Hippocampal formation (tissue), 2 donors: ENCODE measurements around the gene IGFL3.
A peak's percentile ranks its signal among the peaks of the same experiment; 100 is the strongest.
"Not testable (repeated sequence)": the region's sequence is repeated elsewhere in the genome, so short reads cannot be mapped to it uniquely, and the experiment has no call there.

Source experiments
- DNase-seq, 2 donors: peaks; one replicate each; lab custom pipeline; 2025; lab: John Stamatoyannopoulos, UW

The IGFL3 gene

DNA sequence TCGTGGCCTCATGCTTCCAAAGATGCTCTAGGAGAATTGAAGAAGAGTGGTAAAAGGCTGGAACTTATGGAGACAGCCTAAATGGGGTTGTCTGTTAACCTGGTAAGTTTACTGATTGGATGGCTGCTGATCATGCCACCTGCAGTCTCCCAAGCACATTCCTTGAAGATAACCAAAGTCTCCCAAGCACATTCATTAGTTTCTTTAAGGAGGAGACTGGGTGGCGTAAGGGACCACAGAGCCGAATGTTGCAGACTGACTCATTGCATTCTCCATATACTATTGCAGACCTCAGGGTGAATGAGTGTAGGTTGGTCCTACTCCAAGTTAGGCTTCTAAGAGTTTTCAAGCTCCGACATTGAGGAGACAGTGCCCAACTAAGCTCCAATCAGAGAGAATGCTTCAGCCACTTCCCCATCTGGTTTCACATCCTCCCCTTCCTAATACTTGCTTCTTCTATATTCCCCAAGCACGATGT lies at the start of gene IGFL3:
TSS of gene IGFL3 (minus strand) at position 51 of the 478 bp plus-strand sequence. CDS start at position 12, 39 bp downstream.
- no peak for DNase-seq

DNA sequence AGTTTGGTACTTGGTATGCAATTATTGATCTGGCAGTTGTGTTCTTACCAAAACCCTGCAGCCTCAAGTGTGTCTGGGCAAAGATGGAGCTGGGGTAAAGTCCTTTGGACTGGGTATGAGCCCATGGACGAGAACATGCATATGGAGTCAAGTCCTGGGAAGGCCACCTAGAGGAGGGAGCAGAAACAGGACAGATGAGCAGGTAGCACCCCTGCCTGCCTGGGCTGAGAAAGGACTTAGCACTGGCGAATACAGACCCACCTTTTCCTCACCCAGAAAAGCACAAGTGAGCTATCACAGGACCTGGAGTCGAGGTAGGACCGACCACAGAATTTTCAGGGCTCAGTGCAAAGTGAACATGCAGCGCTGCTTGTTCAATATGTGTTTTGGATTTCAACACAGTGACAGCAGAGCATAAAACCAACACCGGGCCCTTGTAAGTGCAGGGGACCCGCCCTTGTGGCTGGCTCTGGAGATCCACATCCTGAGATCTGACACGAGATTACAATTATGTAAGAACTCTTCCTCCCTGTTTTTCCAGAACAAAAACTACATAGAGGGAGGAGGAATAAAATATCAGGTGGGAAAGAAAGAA lies 49.5 kb upstream of the IGFL3 start:
- no peak for DNase-seq

DNA sequence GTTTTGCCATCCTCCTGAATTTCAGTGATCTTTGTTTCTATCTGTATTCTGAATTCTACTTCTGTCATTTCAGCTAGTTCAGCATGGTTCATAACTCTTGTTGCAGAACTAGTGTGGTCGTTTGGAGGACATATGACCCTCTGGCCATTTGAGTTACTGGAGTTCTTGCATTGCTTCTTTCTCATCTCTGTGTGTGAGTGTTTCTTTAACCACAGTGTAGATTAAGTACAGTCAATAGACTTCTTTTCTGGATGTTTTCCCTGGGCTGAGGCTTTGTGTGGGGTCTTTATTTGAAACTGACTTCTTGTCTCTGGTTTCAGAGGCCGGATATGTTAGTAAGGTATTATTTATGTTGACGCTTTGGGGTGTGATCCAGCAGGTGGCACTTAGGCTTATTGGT lies 38.2 kb upstream of the IGFL3 start:
- no peak for DNase-seq

DNA sequence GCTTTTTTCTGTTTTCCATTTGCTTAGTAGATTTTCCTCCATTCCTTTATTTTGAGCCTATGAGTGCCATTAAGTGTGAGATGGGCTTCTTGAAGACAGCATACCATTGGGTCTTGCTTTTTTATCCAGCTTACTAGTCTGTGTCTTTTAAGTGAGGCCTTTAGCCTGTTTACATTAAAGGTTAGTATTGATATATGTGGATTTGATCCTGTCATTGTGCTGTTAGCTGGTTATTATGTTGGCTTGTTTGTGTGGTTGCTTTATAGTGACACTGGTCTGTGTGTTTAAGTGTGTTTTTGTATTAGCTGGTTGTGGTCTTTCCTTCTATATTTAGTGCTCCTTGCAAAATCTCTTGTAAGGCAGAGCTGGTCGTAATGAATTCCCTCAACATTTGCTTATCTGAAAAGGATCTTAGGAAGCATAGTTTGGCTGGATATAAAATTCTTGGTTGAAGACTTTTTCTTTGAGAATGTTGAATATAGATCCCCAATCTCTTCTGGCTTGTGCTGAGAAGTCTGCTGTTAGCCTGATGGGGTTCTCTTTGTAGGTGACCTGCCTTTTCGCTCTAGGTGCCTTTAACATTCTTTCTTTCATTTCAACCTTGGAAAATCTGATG lies 37.3 kb upstream of the IGFL3 start:
- DNase-seq, result not testable (repeated sequence)

DNA sequence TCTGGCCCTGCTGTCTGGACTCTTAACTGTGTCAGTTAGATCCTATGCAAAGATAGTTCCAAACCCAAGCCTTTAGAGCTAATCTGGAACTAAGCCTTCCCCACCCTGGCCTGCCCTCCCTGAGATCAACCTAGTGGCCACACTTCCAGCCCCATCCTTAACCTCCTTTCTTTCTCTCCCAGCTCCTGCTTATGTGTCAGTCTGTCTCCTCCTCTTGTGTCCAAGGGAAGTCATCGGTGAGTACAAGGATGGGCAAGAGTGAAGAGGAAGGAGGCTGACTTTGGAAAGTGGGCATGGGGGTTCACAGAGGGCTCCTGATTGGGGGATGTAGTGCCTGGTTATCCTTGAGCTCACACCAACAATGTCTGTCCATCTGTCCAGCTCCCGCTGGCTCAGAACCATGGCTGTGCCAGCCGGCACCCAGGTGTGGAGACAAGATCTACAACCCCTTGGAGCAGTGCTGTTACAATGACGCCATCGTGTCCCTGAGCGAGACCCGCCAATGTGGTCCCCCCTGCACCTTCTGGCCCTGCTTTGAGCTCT lies 35.8 kb upstream of the IGFL3 start:
- no peak for DNase-seq

DNA sequence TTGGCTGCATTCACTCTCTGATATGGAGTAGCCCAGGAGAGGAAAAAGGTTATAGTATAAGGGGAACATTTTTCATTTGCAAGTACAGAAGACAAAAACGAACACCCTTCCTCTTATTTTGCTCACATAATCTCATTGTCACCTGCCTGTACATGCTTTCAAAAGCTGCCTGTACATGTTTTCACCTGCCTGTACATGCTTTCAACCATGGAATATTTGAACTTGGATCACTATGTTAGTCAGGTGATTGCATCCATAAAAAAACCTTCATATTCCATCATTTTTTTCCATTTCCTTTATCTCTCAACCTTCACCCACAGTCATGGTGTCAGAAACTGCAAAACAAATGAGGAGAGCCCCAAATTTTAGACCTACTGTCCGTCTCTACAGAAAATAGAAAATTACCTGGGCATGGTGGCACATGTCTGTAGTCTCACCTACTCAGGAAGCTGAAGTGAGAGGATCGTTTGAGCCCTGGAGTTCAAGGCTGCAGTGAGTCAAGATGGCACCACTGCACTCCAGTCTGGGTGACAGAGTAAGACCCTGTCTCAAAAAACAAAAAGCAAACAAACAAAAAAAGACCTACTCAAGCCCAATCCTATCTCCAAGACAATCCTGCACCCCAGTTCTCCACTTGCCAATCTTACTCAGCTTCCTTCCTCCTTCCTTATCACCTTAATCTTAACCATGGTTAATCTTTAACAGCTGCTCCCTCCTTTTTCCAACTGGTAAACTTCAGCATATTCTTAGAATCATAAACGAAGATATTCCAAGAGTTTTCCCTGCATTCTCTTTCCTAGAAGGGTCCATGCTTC lies 35.1 kb upstream of the IGFL3 start:
- no peak for DNase-seq

DNA sequence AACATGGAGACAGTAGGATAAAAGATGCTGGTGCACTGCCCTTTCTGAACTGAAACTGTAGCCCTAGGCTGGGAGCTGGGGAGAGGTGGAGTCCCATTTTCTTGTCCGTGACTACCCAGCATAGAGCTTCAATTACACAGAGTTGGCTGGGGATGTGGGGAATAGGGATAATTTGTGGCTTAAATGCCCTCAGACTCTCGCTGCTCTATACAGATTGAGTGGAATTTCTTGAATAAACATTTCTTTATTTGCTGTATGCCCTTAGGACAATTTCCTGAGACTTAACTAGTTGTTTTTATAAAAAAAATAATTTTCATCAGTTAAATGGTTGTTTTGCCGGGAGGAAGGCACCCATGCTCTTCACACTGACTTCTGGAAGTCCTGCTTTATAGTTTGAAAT lies 30.7 kb upstream of the IGFL3 start:
- no peak for DNase-seq

DNA sequence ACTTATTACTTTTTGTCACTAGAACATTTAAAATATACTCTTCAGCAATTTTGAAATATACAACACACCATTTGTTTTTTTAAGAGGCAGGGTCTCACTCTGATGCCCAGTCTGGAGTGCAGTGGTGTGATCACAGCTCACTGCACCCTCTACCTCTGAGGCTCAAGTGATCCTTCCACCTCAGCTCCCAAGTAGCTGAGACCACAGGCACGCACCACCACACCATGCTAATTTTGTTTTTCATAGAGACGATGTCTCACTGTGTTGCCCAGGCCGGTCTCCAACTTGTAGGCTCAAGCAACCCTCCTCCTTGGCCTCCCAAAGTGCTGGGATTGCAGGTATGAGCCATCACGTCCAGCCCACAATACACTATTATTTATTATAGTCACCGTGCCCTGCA lies 26.1 kb upstream of the IGFL3 start:
- no peak for DNase-seq

DNA sequence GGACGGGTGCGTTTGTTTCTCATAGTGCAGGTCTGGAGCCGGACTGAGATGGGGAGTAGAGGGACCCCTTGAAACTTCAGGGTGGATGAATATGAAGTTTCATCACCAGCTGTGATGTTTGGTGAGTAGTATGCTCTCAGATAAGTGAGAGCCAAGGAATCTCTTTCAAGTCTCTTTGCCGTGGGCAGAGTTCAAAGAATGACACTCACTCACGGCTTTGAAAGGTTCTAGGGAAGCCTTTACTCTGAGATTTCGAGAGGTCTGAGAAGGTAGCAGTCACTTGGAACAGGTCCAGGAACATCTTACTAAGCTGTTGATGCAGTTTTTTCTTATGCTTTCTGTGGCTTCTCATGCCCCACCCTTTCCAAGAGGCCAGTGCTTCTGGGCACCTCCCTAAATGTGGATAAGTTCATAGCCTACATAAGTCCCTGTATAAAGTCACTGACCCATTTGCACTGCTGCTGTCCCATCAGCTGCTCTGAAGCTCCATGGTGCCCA lies 23.4 kb upstream of the IGFL3 start, which contains the start of gene IGFL2:
TSS of gene IGFL2 (plus strand) at position 448 of the 498 bp plus-strand sequence. CDS start at position 489, 41 bp downstream.
- DNase-seq, result no peak

DNA sequence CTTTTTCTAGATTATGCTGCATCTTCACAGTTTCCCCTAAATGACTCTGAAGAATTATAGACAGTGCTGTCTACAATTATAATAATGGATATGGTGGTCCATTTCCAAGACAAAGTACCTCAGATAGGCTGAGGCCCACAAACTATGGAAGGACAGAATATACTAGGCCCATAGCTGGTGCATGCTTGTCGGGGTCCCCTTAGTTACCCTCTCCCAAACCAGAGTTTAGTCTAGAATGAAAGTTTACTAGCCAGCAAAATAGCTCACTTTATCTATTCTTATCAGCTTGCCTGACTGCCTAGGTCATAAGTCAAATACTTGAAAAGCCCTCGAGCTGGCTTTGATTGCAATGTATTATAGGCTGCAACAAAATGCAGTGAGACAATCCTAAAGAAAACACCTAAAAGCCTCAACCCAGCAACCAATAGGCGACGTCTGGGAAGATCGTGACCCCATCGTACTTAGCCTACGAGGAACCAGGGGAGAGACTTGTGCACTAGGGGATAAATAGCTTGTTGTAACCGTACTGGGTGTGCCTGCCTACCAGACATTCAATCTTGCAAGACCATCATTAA lies 22.8 kb upstream of the IGFL3 start:
- no peak for DNase-seq

DNA sequence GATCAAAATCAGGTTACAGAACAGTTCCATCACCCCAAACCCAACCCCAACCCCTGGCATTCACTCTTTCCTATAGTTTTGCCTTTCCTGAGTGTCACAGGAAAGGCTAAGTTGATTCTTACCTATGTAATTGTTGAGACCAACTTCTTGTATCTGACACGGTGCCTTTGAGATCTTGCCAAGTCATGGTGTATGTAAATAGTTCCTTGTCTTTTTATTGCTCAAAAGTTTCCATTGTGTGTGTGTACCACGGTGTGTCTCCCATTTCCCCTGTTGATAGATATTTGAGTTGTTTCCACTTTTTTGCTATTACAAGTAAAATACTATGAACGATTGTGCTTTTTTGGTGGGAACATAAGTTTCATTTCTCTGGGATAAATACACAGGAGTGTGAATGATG lies 20.3 kb upstream of the IGFL3 start:
- no peak for DNase-seq

DNA sequence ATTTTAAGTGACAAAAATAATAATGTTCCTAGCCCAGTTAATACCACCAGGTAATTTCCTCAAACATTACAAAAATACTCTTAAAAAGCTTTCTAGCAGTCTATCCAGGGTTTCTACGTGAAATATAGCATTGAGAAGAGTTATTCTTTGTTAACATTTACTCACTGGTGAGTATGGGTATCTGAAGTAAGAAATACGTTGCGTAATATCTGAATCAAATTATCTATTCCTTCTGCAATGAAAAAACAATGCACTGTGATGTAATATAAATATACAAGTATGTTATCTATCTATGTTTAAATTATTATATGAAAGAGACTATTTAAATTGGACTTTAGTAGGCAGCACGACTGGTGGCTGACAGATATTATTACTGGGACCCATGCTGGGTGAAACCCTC lies 17.8 kb upstream of the IGFL3 start:
- no peak for DNase-seq

DNA sequence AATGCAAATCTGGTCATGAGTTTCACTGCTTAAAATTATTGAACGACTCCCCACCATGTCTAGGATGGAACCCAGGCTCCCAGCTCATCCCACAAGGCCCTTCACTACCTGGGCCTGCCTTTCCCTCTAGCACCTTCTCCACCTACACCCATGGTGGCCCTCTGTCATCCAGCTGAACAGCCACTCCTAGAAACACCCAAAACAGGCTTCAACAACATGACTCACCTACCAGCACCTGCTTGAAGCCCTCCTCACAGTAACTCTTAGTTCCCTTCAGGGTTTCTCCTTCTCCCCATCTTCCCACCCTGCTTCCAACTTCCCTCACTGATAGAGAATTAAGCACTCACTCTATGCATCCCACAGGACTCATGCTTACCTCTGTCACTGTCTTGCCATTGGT lies 16.9 kb upstream of the IGFL3 start:
- DNase-seq, result no peak

DNA sequence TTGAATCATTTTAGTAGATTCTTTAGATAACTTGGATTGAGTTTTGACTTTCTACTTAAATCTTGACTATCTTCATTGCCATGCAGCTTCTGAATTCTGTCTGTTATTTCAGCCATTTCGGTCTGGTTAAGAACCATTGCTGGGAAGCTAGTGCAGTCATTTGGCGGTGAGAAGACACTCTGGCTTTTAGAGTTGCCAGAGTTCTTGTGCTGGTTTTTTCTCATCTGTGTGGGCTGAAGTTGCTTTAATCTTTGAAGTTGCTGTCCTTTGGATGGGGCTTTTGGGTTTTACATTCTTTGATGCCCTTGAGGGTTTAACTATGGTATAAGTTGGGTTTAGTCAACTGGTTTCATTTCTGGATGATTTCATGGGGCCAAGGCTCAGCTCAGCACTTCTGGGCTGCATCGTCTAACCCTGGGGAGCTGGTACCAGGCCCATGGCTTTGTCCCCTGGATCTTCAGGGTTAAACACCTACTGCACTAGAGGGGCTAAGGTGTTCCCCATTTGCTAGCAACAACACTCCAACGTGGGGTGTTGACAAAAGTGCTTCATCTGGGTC lies 13.5 kb upstream of the IGFL3 start:
- DNase-seq, result no peak

DNA sequence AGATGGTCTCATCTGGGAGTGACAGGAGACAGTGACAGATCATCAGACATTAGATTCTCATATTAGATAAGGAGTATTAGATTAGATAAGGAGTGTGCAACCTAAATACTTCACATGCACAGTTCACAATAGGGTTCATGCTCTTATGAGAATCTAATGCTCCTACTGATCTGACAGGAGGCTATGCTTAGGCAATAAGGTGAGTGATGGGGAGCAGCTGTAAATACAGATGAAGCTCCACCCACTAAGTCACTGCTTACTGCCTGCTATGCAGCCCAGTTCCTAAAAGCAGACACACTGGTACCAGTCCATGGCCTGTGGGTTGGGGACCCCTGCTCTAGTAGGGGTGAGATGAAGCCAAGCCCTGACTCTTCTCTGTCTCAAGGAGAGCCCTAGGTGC lies 10.0 kb upstream of the IGFL3 start:
- no peak for DNase-seq

DNA sequence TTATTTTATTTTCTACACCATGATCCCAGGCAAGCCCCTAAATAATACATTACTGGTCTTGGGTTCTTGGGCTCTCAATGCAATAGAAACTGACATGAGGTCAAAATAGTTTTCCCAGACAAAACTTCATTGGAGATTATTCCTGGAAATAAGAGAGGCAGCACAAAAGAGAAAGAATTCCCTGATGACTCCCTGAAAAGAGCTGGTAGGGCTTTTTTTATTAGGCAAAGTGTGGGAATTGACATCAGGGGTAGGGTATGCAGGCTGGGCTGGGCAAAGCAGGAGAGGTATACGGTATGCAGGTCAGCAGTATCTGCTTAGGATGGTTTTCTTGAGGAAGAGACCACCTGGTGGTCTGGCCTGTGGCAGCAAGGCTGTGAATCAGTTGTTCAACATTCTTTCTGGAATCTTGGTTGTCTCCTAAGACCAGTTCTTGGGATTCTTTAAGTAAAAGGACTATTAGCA lies 9.3 kb upstream of the IGFL3 start:
- DNase-seq, result no peak

DNA sequence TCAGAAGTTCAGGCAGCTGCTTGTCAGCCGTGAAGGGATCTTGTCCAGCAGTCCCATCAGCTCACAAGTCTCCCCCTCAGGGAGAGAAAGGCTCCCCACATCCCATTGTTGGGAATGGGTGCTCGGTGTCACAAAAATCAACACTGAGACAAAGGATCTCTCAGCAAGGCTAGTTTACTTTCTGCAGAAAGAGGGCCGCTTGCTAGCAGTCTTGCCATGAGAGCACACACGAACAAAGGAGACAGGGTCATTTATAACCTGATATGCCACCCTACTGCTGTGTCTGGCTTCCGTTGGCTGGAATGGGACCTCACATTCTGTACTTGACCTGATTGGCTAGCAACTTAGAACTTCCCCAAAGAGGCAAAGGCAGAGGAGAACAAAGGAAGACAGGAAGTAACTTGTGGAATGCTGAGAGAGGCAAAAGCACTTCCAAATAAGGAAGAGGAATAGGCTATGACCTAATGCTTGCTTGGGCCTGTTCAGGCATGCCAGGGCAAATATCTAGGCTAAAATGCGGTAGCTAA lies 8.7 kb upstream of the IGFL3 start:
- peak; percentile 22 to 51 for DNase-seq

DNA sequence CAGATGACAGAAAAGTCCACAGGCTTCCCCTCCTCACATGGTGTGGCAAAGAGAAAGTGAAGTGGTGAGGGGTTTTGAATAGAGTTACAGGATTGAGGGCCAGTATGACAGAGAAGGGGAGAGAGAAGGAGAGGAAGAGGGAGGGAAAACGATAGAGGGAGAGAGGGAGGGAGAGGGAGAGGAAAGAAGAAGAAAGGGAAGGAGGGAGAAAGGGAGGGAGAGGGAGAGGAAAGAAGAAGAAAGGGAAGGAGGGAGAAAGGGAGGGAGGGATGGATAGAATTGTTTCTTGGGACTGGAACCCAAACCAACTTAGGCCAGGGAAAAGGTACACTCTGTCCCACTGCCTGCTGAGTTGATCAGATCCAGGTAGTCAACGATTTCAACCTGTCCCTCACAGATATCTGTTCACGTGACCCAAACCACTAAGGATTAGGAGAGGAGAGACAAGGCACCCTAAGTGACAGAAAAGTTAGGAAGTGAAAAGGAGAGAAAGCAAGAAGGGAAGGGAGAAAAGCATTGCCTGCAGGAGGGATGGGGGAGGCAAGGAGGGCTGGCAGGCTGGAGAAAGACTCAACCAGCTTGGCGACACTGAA lies 8.1 kb upstream of the IGFL3 start:
- DNase-seq, result no peak

DNA sequence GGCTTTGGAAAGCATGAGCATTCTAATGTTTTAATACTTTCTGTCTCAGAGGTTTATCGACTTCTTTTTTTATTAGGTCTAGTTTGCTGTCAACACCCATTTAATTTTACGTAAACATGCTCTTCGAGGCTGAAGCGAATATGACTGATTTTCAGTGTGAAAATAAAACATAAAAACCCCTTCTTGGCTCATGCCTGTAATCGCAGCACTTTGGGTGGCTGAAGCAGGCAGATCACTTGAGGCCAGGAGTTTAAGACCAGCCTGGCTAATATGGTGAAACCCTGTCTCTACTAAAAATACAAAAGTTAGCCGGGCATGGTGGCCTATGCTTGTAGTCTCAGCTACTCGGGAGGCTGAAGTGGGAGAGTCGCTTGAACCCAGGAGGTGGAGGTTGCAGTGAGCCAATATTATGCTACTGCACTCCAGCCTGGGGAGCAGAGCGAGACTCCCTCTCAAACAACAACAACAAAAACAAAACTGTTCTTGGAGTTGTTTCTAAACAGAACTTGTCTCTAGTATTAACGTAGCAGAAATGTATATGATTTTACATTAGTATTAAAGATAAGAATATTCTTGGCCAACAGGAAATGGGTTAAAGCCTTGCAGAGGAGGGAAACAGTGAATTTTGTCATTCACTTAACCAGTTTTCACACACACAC lies 7.1 kb upstream of the IGFL3 start:
- no peak for DNase-seq

DNA sequence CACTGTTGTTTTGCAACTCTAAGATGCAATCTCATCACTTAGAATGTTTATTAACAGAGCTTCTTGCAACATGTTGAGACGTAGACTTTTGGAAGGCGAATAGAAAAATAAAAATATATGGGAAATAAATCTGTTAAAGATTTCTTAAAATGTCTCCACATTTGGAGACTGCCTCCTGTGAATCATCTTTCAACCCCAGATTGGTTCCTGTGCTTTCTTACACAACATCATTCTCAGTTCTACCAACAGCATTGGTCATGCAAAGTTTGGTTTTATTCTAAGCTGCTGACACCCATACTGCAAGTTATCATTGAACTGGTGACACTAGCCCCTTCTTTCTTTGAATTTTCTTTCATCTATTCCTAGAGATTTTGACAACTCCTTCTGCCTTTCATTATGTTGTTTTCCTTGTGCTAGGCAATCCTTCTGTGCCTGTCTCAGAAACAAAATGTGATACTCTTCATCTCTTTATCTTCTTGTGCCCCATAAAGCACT lies 1.6 kb upstream of the IGFL3 start:
- no peak for DNase-seq
